Measurements from ENCODE around the gene LMF1. TPM values are rescaled to one million over a fixed set of nuclear protein-coding genes. Genes with fewer than 3 reads are reported as not detected.

The LMF1 gene
- total RNA-seq, 4 donors from 2014 or later = 23.2 to 97.8 (median 89.1) TPM

DNA sequence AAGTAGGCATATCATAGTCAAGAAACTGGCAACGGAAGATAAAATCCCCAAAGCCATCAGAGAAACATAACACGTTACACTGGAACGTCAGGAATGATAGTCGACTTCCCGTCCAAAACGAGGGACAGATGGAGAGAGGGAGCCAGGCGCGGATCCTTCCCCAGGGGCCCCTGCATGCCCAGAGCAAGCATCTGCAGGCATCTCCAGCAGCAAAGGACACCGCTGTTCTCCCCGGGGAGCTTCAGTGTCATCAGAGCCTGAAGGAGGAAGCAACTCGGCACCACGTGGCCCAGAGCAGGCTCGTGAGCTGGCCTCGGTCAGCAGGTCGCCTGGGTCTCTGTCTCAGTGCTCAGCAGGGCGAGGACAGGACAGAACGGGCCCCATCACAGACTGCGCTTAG lies 50.1 kb downstream of the LMF1 start:
- Histone ChIP-seq H3K4me3 (replicated peaks in 1 of 3) (no peak overlapping the region), H3K27me3 (no peaks in the 10 kb centered on the region), H3K36me3 (no peaks in the 10 kb centered on the region), H3K4me1 (peaks cover 0 to 5% of the 10 kb centered on the region in 2 donors), H3K9me3 (no peaks in the 10 kb centered on the region), H3K27ac (peak overlapping the region in 1 of 3 donors; percentile 6)
- 58 to 90% methylated on average over 15 to 18 of the region's 18 CpGs for WGBS, 2 donors
- TF ChIP-seq POLR2A (IDR thresholded peaks at IDR 0.05) (no peak), CTCF (IDR thresholded peaks at IDR 0.05) (no peak)
- no peak for DNase-seq
- intact Hi-C loops (cut with DNase I) = no loop called here

DNA sequence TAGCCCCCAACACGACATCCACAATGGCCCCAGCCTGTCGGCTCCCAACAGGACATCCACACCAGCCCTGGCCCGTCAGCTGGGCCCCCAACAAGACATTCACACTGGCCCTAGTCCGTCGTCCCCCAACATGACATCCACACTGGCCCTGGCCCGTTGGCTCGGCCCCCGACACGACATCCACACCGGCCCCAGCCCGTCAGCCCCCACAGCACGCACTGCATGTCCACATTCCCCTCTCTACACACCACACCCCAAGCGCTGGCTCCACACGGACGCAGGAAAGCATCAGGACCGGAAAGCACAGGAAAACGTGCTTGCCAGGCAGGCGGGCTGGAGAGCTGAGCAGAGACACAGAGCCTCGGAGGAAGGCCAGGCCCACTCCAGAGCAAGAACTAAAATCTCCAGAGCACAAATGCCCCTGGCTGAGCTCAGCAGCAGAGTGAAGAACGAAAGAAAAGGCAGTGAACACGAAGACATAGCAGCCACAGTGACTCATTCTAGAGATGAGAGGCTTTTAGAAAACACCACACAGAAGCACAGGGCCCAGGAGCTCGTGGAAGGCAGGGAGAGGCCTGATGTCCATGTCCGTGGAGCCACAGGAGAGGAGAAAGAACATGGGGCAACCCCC lies 50.6 kb downstream of the LMF1 start:
- no peak overlapping the region for H3K4me3 ChIP-seq (replicated peaks in 1 of 3)
- no peaks in the 10 kb centered on the region for H3K27me3 ChIP-seq
- no peaks in the 10 kb centered on the region for H3K9me3 ChIP-seq
- intact Hi-C loops (cut with DNase I) = no loop called here
- no peak for DNase-seq
- H3K4me1 ChIP-seq = peaks cover 0 to 5% of the 10 kb centered on the region in 2 donors
- H3K27ac ChIP-seq = peak overlapping the region in 1 of 3 donors; percentile 6
- 62 to 75% methylated on average over 22 to 23 of the region's 23 CpGs for WGBS, 2 donors
- H3K36me3 ChIP-seq = no peaks in the 10 kb centered on the region
- TF ChIP-seq CTCF (IDR thresholded peaks at IDR 0.05) (no peak), POLR2A (IDR thresholded peaks at IDR 0.05) (no peak)

GRCh38 chr16:919658-920050 lies 51.1 kb downstream of the LMF1 start:
- Histone ChIP-seq H3K27me3 (no peaks in the 10 kb centered on the region), H3K4me3 (replicated peaks in 1 of 3) (no peak overlapping the region), H3K9me3 (no peaks in the 10 kb centered on the region), H3K36me3 (no peaks in the 10 kb centered on the region), H3K4me1 (peaks cover 0 to 5% of the 10 kb centered on the region in 2 donors), H3K27ac (no peak overlapping the region)
- no peak for DNase-seq
- TF ChIP-seq CTCF (IDR thresholded peaks at IDR 0.05) = no peak
- TF ChIP-seq POLR2A (IDR thresholded peaks at IDR 0.05) = no peak
- intact Hi-C loops (cut with DNase I) = no loop called here
- 91 to 94% methylated on average over 15 of the region's 15 CpGs for WGBS, 2 donors

GRCh38 chr16:918741-919657 lies 51.8 kb downstream of the LMF1 start:
- Histone ChIP-seq H3K4me3 (replicated peaks in 1 of 3) (no peak overlapping the region), H3K36me3 (no peaks in the 10 kb centered on the region), H3K27me3 (no peaks in the 10 kb centered on the region), H3K27ac (no peak overlapping the region), H3K4me1 (peaks cover 0 to 5% of the 10 kb centered on the region in 2 donors), H3K9me3 (no peaks in the 10 kb centered on the region)
- no peak for DNase-seq
- intact Hi-C loops (cut with DNase I) = no loop called here
- 95 to 96% methylated on average over 29 to 40 of the region's 47 CpGs for WGBS, 2 donors
- TF ChIP-seq CTCF (IDR thresholded peaks at IDR 0.05) (no peak), POLR2A (IDR thresholded peaks at IDR 0.05) (no peak)

DNA sequence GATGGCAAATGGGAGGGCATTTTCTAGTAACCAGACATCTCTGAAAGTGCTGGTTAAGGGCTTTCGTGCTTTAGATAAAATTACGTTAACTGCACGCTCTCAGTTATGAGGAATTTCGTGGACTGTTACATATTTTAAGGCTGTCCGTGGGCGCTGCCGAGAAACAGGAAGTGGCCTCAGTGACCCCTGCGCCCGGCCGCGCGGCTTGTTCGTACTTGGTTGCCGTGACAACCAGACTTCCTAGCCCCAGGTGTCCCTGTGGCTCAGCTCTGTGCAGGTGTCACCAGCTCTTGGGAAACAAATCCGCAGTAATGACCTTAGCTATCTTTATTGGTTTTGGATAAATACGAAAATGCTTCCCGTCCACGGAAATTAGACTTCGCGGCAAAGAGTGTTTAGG lies 52.7 kb downstream of the LMF1 start:
- H3K4me1 ChIP-seq = peaks cover 3 to 10% of the 10 kb centered on the region in 2 donors
- TF ChIP-seq CTCF (IDR thresholded peaks at IDR 0.05) (no peak), POLR2A (IDR thresholded peaks at IDR 0.05) (no peak)
- intact Hi-C loops (cut with DNase I) = no loop called here

More for the DNA sequence above, 52.7 kb downstream of the LMF1 start:
- WGBS, 2 donors = 85 to 89% methylated on average over 20 of the region's 20 CpGs
- Histone ChIP-seq H3K27ac (no peak overlapping the region), H3K4me3 (replicated peaks in 1 of 3) (no peak overlapping the region), H3K36me3 (no peaks in the 10 kb centered on the region), H3K27me3 (no peaks in the 10 kb centered on the region), H3K9me3 (no peaks in the 10 kb centered on the region)
- DNase-seq = no peak
